HG03045 (cell line): ENCODE measurements around the gene VIM.
"Not testable (repeated sequence)": the region's sequence is repeated elsewhere in the genome, so short reads cannot be mapped to it uniquely, and the experiment has no call there.

ENCODE experiments used
- ATAC-seq: cut with Tn5 transposase; IDR thresholded peaks from one replicate; pipeline ENCODE4 v1.9.1; 2021; ENCODE audit warnings: mild to moderate bottlenecking, moderate library complexity; ENCODE audit not compliant: unreplicated experiment

The VIM gene

GRCh38 chr10:17231788-17232187 lies 3.7 kb downstream of the VIM start:
- no peak for ATAC-seq

GRCh38 chr10:17232276-17232960 lies 4.4 kb downstream of the VIM start:
- no peak for ATAC-seq

- no peak for ATAC-seq
Observed at GRCh38 chr10:17233286-17233991, 5.4 kb downstream of the VIM start.

GRCh38 chr10:17234431-17234945 lies 6.4 kb downstream of the VIM start:
- ATAC-seq, result no peak

GRCh38 chr10:17235136-17235535 lies 7.1 kb downstream of the VIM start:
- ATAC-seq, result no peak

GRCh38 chr10:17236468-17237148 lies 8.6 kb downstream of the VIM start:
- ATAC-seq, result no peak

- no peak for ATAC-seq
Observed at GRCh38 chr10:17237149-17237527, 9.1 kb downstream of the VIM start.

GRCh38 chr10:17237915-17238444 lies 9.9 kb downstream of the VIM start:
- ATAC-seq, result no peak

- ATAC-seq, result no peak
Observed at GRCh38 chr10:17238445-17239291, 10.6 kb downstream of the VIM start.

- no peak for ATAC-seq
Observed at GRCh38 chr10:17239345-17240085, 11.5 kb downstream of the VIM start.

GRCh38 chr10:17240096-17240495 lies 12.1 kb downstream of the VIM start:
- ATAC-seq, result no peak

- no peak for ATAC-seq
Observed at GRCh38 chr10:17240616-17241015, 12.6 kb downstream of the VIM start.

GRCh38 chr10:17241611-17242333 lies 13.7 kb downstream of the VIM start:
- no peak for ATAC-seq

- no peak for ATAC-seq
Observed at GRCh38 chr10:17244700-17245365, 16.8 kb downstream of the VIM start.

GRCh38 chr10:17247210-17247609 lies 19.2 kb downstream of the VIM start:
- ATAC-seq, result no peak

GRCh38 chr10:17248964-17249363 lies 20.9 kb downstream of the VIM start:
- no peak for ATAC-seq

- ATAC-seq, result no peak
Observed at GRCh38 chr10:17249820-17250219, 21.8 kb downstream of the VIM start.

- ATAC-seq, result no peak
Observed at GRCh38 chr10:17250736-17251135, 22.7 kb downstream of the VIM start.

GRCh38 chr10:17254543-17255050 lies 26.6 kb downstream of the VIM start:
- ATAC-seq, result not testable (repeated sequence)
